Activated CD8-positive, alpha-beta memory T cell treated with anti-CD3 and anti-CD28 coated beads, Interleukin-2, amount 50 U/mL, for 1 hour (primary cell): Measurements from ENCODE around the gene TMEM17.
"Not testable (repeated sequence)": the region's sequence is repeated elsewhere in the genome, so short reads cannot be mapped to it uniquely, and the experiment has no call there.

Experiments used
- DNase-seq: peaks from one replicate; pipeline ENCODE4 v3.0.0-alpha.2; 2020; ENCODE audit errors: extremely low read depth

TMEM17 gene, protein sequence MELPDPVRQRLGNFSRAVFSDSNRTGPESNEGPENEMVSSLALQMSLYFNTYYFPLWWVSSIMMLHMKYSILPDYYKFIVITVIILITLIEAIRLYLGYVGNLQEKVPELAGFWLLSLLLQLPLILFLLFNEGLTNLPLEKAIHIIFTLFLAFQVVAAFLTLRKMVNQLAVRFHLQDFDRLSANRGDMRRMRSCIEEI

DNA sequence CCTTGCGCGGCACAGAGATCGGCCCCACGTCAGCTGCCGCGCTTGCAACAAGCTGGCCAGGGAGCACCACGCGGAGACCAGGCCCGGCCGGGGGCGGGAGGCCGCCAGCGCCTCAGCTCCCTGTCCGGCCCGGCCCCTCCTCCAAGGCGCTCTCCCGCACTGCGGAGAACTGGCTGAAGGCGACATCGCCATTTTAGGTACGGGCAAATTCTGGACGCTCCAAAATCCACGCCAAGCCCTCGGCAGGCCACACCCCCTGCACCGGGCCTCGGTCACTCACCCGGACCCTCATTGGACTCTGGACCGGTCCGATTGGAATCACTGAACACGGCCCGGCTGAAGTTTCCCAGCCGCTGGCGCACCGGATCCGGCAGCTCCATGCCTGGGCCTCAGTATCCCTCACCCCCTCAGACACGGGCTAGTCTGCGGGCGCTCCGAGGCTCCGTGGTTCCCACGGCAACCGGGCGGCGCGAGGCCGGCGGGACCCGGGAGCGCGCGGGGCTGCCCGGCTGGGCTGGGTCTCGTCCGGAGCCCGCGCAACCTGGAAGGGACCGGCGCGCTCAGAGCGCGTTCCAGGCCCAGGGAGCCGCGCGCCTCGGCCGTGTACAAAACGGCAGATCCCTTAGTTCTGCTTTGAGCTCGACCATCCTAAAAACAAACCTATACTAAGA is at the start of gene TMEM17:
TSS of gene TMEM17 (minus strand) at position 446 of the 671 bp plus-strand sequence. CDS start at position 380, 66 bp downstream.
- no peak for DNase-seq

DNA sequence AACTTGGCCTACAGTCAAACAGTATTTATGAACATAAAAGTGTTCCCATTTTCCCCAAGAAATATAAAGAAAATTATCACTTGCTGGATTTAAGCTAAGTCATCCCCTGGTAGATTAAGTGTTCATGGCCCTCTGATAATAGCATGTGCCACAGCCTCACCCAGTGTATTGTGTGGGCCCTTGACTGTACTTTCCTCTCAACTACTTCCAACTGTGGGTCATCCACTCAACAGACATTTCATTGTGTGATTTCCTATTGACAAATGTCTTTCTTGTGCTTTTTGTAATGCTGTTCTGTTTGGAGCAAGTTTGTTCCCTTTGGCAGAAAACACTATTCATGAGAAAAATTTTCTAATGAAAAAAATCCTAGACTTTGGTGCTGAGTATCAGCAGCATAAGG is 48.4 kb upstream of the TMEM17 start:
- DNase-seq: no peak

DNA sequence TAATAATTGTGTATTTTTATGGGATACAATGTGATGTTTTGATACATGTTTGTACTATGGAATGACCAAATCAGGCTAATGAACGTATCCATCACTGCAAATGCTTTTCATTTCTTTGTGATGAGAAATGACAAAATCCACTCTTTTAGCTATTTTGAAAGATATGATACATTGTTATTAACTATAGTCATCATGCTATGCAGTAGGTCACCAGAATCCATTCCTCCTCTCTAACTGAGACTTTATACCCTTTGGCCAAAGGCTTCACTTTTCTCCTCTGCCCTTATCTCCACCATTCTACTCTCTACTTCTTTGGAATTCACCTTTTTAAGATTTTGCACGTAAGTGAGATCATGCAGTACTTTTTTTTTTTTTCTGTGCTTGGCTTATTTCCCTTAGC is 44.5 kb upstream of the TMEM17 start:
- DNase-seq: no peak

DNA sequence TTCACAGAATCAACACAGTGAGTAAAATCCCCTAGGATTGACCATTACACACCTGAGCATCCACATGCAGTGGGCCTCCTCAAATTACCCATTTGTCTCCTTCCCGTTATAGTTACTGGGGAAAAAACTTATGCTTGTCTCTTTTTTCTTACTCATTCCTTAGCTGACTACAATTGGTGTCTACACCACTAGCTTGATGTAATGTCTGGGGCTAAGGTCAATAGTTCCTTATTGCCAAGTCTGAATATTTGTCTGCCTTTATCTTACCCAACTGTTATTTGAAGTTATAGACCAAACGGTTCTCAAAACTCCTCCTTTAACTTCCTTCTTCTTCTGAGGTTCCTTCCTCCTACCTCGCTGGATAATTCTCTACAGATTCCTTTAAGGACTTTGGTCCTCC is 41.9 kb upstream of the TMEM17 start:
- no peak for DNase-seq

DNA sequence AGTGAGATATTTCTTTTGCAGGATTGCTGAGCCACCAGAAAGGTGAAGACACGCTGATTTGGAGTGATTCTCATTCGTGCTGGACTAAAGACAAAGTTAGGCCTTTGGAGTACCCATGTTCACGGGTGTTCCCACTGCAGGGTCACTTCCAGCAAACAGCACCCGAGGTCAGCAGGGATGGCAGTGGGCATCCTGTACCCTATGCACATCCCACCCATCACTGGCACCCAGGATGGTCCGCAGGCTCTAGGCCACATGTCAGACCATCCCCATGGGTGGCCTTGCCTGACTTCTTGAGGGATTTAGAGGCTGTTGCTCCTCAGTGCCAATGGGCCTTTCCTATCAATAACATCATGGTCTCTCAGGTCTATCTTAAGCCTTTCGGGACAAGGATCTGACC is 39.3 kb upstream of the TMEM17 start:
- DNase-seq: no peak

DNA sequence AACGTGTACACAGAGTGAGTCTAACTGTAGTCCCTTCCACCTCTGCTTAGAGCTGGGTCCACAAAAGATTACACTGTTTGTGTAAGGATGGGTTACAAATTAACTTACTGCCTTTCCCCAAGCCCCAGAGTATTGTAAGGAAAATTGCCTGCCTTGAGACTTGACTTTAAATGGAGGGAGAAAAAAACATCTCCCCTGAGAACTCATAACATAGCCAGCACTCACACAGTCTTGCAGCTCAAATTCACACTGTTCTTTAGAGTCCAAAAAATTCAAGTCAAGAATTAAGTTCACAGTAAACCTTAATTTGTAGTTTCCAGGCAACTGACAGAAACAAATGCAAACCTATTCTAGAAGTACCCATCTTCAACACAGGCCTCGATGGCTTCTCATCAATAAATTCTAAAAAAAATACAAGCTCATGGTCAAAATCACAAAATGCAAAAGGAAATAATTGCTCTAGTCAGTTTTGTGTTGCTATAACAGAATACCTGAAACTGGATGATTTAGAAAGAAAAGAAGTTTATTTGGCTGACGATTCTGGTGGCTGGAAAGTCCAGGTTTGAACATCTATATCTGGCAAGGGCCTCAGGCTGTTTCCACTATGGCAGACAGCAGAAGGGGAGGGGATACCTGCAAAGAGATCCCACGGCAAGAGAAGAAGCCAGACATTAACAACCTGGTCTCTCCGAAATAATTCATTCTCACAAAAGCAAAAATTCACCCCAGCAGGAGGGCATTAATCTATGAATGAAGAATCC is 34.6 kb upstream of the TMEM17 start:
- DNase-seq: no peak

DNA sequence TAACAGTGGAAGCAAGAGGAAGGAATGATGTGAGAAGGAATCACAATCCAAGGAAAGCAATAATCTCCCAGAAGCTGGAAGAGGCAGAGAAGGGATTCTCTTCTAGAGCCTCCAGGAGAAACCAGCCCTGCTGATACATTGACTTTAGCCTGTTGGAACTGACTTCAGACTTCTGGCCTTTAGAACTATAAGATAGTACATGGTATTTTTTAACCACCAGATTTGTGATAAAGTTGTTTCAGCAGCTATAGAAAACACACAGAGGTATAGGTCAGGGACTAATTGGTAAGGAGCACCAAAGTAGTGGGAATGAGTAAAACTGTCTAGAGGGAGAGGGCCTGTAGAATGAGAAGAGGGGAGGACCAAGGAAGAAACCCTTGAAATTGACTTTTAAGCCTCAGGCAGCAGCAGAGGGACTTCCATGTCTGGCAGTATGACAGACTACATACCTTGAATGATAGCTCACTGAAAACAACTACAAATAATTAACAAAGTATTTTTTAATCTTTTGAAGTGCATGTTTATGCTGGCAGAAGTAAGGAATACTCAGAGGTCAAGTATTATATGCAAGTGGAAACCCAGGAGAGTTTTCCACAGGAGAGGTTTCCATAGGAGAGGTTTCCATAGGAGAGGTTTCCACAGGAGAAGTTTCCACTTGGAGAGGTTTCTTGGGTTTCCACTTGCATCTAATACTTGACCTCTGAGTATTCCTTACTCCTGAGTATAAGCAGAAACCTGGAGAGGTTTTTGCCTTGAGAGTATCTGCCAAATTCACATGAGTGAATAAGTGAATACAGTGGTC is 33.8 kb upstream of the TMEM17 start:
- DNase-seq: no peak

DNA sequence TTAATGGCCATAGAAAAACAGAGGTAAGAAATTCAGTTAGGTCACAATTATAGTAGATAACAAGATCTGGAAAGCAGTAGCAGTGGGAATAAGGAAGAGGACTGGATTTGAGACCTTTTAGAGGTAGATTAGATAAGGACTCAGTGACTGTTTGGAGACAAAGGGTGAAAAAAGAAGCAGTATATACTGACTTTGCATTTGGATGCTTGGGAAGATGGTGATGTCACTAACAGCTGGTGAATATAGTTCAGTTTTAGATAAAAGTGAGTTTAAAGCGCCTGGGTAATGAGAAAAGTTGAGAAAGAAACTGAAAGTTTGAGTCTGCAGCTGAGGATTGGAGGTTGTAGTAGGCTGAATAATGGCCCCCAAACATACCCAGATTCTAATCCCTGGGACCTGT is 32.8 kb upstream of the TMEM17 start:
- no peak for DNase-seq

DNA sequence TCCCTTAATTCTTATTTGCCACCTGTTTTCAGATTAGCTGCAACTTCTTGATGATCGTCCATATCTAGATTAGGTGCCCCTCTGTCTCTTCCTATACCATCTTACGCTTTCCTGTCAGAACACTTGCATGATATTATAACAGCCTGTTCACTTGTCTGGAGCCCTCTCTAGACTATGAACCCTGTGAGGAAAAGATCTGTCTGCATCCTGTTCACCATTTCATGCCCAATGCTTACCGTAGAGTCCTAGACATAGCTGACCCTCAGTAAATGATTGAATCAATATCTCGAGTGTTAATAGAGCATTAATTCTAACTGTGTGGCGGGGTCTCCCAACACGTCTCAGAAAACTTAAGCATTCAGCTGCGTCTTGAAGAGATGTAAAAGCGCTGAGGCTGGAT is 31.8 kb upstream of the TMEM17 start:
- no peak for DNase-seq

DNA sequence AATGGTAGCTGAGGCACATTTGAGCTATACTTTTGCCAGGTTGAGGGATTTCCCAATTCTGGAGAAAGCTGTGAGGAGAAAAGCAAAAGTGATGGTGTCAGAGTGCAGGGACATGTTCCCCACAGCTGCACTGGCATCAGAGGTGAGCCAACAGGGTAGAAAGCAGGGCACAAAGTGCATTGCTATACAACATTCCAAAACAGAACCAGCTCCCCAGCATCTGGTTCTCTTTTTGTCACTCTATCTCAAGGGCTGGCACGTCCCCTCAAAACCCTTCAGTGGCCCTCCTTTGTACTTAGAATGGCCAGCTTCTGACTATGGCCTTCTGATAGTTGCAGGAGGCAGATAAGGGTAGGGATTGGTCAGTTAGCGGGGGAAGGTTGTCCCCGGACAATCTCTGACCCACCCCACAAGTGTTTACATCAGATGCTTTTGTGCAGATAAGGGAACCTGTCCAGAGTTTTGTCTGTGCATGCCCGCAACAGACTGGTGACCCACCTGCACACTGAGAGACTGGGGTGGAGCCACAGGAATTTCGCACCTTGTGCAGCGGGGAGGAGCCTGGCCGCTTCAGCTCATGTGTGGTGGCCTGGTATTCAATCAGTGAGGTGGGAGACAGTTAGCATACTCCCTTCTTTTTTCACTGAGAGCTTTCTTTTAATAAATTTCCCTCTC is 31.0 kb upstream of the TMEM17 start:
- no peak for DNase-seq

DNA sequence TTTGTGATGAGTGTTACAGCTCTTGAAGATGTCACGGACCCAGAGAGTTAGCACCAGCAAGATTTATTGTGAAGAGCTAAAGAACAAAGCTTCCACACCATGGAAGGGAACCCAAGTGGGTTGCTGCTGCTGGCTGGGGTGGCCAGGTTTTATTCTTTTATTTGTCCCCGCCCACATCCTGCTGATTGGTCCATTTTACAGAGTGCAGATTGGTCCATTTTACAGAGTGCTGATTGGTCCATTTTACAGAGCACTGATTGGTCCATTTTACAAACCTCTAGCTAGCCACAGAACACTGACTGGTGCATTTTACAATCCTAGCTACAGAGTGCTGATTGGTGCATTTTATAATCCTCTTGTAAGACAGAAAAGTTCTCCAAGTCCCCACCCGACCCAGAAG is 29.5 kb upstream of the TMEM17 start:
- not testable (repeated sequence) for DNase-seq

DNA sequence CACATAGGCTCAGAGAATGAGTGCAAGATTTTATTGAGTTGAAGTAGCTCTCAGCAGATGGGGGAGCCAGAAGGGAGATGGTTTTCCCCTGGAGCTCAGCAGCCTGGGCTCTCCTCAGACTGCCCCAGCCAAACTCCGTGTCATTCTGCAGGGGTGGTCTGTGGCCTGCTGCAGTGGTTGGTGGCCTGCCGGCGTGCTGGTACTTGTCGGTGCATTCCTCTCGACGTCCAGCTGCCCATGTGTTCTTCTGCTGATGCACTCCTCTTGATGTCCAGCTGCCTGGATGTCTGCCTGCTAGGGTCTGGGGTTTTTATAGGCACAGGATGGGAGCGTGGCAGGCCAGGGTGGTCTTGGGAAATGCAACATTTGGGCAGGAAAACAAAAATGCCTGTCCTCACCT is 25.6 kb upstream of the TMEM17 start:
- no peak for DNase-seq

DNA sequence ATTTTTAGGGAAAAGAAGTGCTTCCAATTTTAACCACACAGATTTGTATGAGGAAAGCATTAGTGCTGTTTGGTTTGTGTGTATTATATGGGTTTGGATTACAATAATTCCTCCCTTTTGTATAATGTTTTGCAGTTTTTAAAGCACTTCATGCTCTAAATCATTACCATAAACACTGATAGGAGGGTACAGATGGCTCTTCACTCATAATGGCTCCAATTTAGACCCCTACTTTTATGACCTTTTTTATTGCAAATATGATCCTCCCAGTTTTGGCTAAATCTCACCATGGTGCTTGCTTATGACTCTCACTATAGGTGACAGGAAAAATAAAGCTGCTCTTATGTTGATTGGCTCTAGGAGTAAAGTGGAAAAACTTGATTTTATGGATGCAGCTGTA is 23.8 kb upstream of the TMEM17 start:
- DNase-seq: no peak

DNA sequence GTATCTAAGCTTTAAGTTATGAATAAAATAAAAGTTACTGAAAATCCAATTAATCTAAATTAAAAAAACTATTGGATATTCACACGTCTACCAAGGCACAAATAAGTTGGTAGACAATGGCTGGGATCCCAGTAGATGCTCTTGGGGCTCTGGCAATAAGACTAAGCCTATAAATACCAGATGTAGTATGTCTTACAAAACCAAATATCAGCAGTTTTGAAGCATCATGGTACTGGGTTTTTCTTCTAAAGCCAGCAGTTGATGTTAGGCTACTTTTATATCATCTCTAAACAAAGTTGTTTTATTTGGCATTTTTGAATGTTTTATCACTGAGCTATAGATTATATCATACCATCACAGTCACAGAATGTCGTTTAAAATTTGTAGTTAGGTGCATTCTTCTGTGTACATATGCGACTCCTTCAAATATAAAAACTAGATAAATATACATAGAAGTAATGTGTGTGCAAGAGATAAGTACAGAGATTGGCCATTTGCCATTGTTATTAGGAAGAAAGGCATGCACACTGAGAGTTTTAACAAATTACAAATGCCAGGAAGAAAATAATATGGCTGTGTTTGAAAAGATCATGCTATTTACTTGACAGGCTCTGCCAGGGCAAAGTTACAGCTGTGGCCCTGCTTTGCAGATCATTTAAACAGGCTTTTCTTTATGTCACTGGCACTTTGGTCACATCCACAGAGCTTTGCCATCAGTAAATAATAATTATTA is 21.6 kb upstream of the TMEM17 start:
- DNase-seq: no peak

DNA sequence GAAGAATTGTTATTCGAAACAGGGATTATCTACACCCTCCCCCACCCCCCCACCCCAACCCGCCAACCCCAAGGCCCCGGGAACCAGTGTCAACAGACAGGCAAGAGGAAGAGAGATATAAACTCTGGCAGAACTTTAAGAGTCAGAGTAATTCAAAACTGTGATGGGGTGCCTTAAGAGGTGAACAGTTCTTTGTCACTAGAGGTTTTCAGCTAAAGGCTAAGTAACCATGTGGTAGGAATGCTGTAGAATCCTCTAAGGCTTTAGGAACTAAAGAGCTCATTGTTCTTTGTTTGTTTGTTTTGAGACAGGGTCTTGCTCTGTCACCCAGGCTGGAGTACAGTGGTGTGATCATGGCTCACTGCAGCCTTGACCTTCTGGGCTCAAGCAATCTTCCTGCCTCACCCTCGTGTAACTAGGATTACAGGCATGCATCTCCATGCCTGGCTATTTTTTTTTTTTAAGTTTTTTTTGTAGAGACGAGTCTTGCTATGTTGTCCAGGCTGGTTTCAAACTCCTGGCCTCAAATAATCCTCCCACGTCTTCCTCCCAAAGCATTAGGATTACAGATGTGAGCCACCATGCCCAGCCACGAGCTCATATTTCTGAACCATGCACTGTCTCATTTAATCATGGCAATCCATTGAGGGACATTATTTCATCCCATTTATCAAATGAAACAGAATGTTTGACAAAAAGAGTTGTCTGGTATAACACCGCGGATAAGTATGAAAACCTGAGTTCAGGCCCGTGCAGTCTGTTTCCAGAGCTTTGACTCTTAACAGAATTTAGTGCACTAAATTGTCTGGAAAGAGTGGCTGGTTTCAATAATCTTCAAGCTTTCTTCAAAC is 20.8 kb upstream of the TMEM17 start:
- DNase-seq: no peak

DNA sequence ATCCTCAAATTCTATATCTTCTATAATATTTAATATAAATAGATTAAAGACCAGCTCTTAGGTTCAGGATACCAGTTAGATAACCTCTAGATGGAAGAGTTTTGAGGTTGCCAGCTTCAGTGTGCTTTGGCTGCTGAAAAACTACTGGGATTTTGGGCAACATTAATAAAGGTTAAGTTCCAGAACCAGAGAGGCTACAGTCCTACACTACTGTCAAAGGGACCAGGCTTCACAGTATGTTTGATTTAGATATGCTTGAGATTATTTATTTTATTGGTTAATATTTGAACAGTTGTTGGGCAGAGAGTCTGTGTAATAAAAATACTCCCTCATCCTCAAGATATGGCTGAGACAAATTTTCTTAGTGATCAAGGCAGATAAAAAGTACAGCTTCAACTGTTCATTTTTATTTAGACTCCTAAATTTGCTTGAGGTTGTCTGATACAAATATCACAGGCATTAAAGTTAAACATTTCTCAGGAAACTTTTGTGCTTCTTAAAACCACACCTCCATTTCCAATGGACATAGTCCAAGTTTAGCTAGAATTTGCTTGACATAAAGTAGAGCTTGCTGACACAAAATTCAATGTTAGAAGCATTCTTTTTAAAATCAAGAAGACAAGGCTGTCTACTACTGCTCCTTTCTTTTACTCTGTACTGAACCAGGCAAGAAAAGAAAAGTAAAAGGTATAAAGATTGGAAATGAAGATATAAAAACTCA is 19.7 kb upstream of the TMEM17 start:
- no peak for DNase-seq

DNA sequence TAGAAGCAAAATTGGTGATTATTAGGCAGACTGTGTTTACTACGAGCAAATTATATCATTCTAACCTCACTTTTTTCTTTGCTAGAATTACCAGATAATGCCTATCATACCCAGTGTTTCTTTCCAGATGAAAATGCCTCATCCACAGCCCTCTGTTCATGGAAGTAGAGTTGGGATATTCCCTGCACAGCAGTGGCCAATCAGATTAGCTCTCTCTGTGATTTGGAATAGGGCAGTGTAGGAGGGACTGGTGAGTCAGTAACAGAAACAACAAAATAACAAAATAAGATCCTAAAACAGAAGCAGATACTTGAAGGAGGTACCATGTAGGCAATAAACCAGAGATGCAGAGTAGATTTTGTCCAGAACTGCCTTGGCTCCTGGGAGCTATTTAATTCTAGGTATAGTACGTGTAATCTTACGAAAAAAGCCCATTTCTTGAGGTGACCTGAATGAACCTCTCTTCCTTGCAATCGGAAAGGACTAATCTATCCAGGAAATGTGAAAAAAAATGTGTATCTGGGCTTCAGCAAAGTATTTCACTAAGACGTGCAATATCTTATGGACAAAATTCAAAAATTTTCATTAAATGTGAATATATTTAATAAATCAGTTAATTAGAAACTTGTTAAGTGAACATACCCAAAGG is 18.4 kb upstream of the TMEM17 start:
- no peak for DNase-seq

DNA sequence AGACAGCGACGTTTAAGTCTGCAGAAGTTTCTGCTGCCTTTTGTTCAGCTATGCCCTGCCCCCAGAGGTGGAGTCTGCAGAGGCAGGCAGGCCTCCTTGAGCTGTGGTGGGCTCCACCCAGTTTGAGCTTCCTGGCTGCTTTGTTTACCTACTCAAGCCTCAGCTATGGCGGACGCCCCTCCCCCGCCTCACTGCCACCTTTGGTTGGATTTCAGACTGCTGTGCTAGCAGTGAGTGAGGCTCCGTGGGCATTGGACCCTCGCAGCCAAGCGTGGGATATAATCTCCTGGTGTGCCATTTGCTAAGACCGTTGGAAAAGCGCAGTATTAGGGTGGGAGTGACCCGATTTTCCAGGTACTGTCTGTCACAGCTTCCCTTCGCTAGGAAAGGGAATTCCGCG is 15.1 kb upstream of the TMEM17 start:
- not testable (repeated sequence) for DNase-seq

DNA sequence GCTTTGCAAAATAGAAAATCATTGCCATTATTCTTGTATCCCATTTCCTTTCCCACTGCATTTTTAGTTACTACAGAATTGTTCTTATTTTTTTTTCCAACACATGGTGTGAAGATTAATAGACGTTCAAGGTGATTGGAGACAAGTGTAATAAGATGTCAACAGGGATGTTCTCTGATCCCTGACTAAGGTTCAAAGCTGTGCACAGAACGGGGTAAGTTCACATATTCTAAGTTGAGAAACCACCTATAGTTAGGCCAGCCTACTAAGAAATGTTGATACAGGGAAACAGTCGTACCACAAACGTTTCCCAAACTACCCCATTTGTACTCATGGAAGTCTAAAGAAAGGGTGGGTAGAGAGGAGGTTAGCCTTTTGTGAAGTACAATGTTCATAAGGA is 6.4 kb upstream of the TMEM17 start:
- no peak for DNase-seq
